Mesenteric fat pad (tissue), 1 donor: Measurements from ENCODE around the gene CPSF4L. TPM values are rescaled to one million over a fixed set of nuclear protein-coding genes. Genes with fewer than 3 reads are reported as not detected.
"Not testable (repeated sequence)": the region's sequence is repeated elsewhere in the genome, so short reads cannot be mapped to it uniquely, and the experiment has no call there.

ENCODE experiments used
- DNase-seq: peaks from one replicate; pipeline ENCODE4 v3.0.0-alpha.2; 2020; ENCODE audit warnings: low spot score
- total RNA-seq: library from RNA; stranded (reverse); fragmentation: NEBNext Ultra II Directional; extraction: Animal tissue kit (Norgen Biotek cat#: 25700); gene quantifications from one replicate; pipeline ENCODE4 v1.2.1, GENCODE V29; 2021
- donor health status: DM: yes; HTN: yes; CAD: no.

Gene CPSF4L
- total RNA-seq, 1 donor from 2014 or later = 0.61 TPM

GRCh38 chr17:73268582-73269328, 7.1 kb upstream of the CPSF4L start:
- DNase-seq = no peak

GRCh38 chr17:73267648-73268537, 6.2 kb upstream of the CPSF4L start:
- no peak for DNase-seq

GRCh38 chr17:73266796-73267195, 5.1 kb upstream of the CPSF4L start:
- no peak for DNase-seq

- no peak for DNase-seq
Observed at GRCh38 chr17:73265646-73266640, 4.3 kb upstream of the CPSF4L start.

- not testable (repeated sequence) for DNase-seq
Observed at GRCh38 chr17:73264448-73264847, 2.8 kb upstream of the CPSF4L start.

DNA sequence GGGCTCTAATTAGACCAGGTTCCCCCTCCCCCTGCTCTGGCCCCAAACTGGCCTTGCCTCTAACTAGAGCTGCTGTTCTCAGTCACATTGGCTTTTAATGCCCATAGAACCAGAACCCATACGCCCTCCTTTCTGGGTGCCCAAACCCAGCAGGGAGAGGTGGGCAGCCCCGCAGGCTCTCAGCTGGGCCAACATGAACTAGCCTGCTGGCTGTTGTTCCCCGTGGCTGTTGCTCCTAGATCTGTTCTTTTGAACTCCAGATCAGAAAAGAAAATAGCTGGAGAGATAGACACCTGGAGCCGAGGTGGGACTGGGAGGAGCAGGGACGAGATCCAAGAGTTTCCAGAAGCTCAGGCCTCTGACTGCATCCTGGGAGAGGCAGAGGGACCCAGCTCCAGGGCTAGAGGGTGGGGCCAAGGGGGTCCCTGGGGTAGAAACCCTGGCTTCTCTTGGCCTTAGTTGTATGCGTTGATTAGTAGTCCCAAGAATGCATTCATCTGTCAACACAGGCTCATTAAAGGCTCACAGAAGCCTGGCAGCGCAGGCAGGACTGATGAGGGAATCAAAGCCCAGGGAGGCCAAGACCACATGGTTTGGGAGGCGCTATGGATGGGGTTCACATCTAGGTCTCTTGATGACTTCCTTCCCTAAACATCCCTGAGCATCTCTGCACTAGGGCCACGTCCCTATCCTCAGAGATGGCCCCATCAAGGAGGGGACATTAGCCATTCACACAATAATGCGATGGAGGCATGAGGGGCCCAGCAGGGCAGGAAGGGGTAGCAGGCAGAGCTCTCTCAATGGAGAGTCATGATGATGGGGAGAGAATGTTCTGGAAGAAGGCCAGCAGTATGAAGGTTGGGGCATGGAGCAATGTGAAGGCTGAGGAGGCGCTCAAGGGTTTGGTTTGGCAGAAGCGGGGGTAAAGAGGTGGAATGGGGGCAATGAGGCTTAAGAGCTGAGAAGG, 1.3 kb upstream of the CPSF4L start:
- DNase-seq = no peak

GRCh38 chr17:73261952-73262675, 434 bp upstream of the CPSF4L start:
- DNase-seq = no peak

- DNase-seq = no peak
Observed at GRCh38 chr17:73257516-73257915, 4.2 kb downstream of the CPSF4L start.

DNA sequence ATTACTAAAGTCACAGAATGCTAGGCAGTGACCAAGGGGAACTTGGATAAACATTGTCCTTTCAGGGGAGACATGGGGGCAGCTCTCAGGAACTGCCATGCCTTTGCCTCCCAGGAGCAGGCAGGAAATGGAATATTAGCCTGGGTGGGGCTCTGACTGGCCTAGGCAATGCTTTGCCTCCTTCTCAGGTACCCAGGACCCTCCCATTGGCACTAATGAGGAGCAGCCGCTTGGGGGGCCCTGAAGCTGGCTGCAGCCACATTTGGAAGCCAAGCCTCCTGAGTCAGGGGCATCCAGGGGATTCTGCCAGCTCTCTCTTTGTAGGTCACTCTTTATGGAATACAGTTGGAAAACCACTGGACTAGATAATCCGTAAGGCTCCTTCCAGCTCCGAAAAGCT, 5.5 kb downstream of the CPSF4L start:
- no peak for DNase-seq

DNA sequence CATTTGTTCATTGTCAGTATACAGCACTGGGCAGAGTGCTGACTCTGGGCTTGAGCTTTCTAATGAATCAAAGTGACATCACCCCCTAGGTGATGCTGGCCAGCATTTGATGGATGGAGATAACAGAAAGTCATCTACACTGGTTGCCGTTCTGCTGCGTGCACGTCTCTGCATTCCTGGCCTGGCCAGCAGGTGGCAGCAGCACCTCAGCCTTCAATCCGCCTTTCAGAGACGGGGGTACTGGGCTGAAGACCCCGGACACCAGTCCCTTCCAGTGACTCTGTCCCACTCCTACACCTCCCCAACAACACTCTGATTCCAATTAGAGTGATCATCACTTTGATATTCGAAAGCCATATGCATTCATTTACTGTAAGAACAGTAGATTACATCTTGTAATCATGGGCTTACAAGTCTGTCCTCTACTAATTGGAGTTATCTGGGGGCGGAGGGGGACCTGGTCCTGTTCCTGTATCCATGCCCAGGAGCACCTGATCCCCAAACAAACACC, 6.0 kb downstream of the CPSF4L start:
- peak; percentile 82 for DNase-seq

DNA sequence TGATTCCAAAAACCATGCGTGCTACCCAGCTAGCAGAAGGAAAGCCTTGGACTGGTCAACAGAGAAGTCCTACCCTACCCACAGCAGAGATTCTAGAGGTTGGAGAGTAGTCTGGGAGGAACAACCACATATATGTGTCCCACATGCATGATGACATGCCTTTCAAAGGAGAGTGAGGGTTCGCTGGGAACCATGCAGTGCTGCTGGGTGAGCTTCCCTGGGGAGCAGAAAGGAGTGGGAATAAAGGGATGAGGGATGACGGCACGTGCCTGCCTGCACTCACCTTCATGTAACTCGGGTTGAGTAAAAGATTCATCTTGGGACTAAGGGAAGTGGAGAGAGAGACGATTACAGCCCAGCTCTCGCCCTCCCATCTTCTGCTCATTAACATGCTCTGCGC, 9.8 kb downstream of the CPSF4L start:
- DNase-seq = peak; percentile 47

DNA sequence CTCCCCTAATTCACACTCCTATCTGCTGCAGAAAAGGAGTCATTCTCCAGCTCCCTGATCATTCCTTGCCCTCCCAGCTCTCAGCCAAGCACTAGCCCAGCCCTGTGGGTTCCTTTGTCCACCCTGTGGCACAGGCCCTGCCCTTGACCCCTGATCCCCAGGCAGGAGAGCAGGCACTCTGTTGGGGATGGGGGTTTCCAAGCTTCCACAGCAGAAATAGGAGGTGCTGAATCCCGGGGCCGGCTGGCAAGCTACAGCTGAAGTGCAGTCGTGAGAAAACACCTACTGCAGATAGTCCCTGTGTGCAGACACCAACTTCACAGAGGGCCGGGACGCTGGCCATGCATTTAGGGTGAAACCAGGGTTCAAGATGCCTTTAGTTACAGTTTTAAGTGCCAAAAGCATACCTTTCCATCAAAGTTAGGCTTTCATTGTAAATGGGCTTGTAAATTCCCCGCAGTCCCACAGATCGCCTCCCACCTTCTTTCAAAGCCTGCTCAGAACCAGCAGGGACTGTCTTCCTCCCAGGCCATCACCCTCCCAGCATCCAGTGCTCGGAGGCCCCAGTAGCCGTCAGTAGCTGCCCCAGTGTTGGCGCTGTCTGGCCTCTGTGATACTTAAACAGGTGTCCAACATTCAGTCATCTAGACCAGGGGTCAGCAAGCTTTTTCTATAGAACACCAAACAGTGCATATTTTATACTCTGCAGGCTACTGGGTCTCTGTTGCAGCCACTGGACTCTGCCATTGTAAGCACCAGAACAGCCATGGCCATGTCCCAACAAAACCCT, 10.6 kb downstream of the CPSF4L start:
- peak; percentile 60 for DNase-seq

GRCh38 chr17:73249700-73250099, 12.0 kb downstream of the CPSF4L start:
- DNase-seq = no peak

- DNase-seq = peak; percentile 33
Observed at GRCh38 chr17:73248532-73248931, 13.1 kb downstream of the CPSF4L start.

DNA sequence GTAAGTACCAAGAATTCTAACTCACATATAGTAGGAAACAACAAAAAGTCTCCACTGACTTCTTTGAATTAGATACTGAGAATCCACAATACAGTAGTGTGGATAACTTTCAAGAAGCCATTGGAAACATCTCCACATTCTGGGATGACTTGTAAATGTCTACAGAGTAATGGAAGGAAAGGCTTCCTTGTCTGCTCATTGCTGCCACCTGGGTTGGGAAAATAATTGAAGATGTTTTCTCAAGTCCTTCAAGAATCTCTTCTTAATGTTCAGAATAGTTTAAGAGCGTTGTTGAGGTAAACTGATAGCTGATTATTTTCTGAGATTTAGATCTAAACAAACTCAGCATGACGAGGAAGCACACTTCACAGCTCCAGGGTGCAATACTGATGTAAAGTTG, 14.0 kb downstream of the CPSF4L start:
- DNase-seq = no peak

DNA sequence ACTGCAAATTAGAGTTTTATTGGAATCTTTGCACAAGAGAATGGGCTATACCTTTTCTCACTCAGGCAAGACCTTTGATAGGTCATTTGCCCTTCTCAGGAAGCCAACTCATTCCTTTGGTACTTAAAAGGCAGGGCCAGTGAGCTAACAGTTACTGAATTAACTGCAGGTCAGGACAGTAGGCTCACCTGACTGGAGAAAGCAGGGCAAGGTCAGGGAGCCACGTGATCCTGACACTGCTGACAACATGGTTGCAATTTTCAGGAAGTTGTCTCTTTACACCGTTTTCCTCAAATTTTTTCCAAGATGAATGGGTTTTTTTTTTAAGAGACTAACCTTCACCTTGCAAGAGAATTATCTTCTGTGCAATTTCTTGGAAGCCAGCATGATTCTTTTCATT, 21.1 kb downstream of the CPSF4L start:
- DNase-seq = no peak

- peak; percentile 26 for DNase-seq
Observed at GRCh38 chr17:73237714-73238113, 24.0 kb downstream of the CPSF4L start.

GRCh38 chr17:73234736-73235135, 26.9 kb downstream of the CPSF4L start:
- DNase-seq = no peak
